Keratinocyte (primary cell): Measurements from ENCODE around the gene CCDC174. TPM values are rescaled to one million over a fixed set of nuclear protein-coding genes. Genes with fewer than 3 reads are reported as not detected.

Source experiments
- DNase-seq: peaks from one replicate; pipeline ENCODE4 v3.0.0-alpha.2; 2011; ENCODE audit warnings: low read depth, missing footprints, low spot score
- FAIRE-seq: peaks from 2 replicates; lab custom pipeline; 2011; peaks lifted over from hg19 to GRCh38; lab: Jason Lieb, UNC
- H2AFZ ChIP-seq: 2 replicates; pipeline ENCODE4 v1.6.0; 2012; ENCODE audit warnings: low read length, control low read depth, inconsistent platforms; ENCODE audit not compliant: control insufficient read depth
- H3K27ac ChIP-seq: 2 replicates; pipeline ENCODE4 v1.5.1; 2011; ENCODE audit warnings: low read length; ENCODE audit not compliant: control insufficient read depth, insufficient read depth
- H3K27me3 ChIP-seq: 3 replicates; pipeline ENCODE4 v1.6.0; 2011; ENCODE audit warnings: low read length; ENCODE audit not compliant: control insufficient read depth, insufficient read depth; ENCODE audit errors: extremely low read depth
- H3K36me3 ChIP-seq, 2 experiments: 2 replicates in 1 of 2; 3 replicates in 1 of 2; pipeline ENCODE4 v1.5.1; 2011; ENCODE audit warnings: low read length in 2 of 2, mild to moderate bottlenecking in 1 of 2; ENCODE audit not compliant: control insufficient read depth in 2 of 2, insufficient read depth in 2 of 2; ENCODE audit errors: extremely low read depth in 1 of 2
- H3K4me1 ChIP-seq: 3 replicates; pipeline ENCODE4 v1.5.1; 2011; ENCODE audit warnings: low read length; ENCODE audit not compliant: control insufficient read depth, insufficient read depth; ENCODE audit errors: extremely low read depth
- H3K4me2 ChIP-seq: 3 replicates; pipeline ENCODE4 v1.6.0; 2011; ENCODE audit warnings: low read depth, low read length; ENCODE audit not compliant: control insufficient read depth, insufficient read depth; ENCODE audit errors: extremely low read depth
- H3K4me3 ChIP-seq, 3 experiments: fragments of 200-600 bp in 1 of 3; sonication (generic) in 1 of 3; 2 replicates in 2 of 3; 3 replicates in 1 of 3; pipeline ENCODE4 v1.5.1; 2011 to 2016; ENCODE audit warnings: low read length in 3 of 3, mild to moderate bottlenecking in 3 of 3, control low read depth in 2 of 3, inconsistent platforms in 1 of 3, low read depth in 1 of 3, mixed read lengths in 1 of 3, mixed run types in 1 of 3, moderate library complexity in 1 of 3; ENCODE audit not compliant: control insufficient read depth in 2 of 3, insufficient read depth in 2 of 3; ENCODE audit errors: extremely low read depth in 1 of 3
- H3K79me2 ChIP-seq: 2 replicates; pipeline ENCODE4 v1.6.0; 2012; ENCODE audit warnings: low read length; ENCODE audit not compliant: control insufficient read depth, insufficient read depth
- H3K9ac ChIP-seq: 3 replicates; pipeline ENCODE4 v1.6.0; 2011; ENCODE audit warnings: low read length; ENCODE audit not compliant: control insufficient read depth, insufficient read depth; ENCODE audit errors: extremely low read depth
- H3K9me1 ChIP-seq: 3 replicates; pipeline ENCODE4 v1.6.0; 2011; ENCODE audit warnings: low read length; ENCODE audit not compliant: control insufficient read depth, insufficient read depth; ENCODE audit errors: extremely low read depth
- H3K9me3 ChIP-seq: 2 replicates; pipeline ENCODE4 v1.5.1; 2012; ENCODE audit warnings: low read depth, low read length; ENCODE audit not compliant: control insufficient read depth
- H4K20me1 ChIP-seq: 3 replicates; pipeline ENCODE4 v1.6.0; 2011; ENCODE audit warnings: low read length; ENCODE audit not compliant: control insufficient read depth, insufficient read depth; ENCODE audit errors: extremely low read depth
- EZH2 ChIP-seq: IDR thresholded peaks from one replicate; pipeline ENCODE4 v1.6.1; 2012; ENCODE audit warnings: inconsistent platforms, mild to moderate bottlenecking, low read length, moderate library complexity
- dilution Hi-C: fragments of 300-500 bp; cut with MboI; formaldehyde crosslinking; loops from one replicate; pipeline ENCODE4 v1.7.0; 2020; ENCODE audit warnings: low sequenced_read_pairs; ENCODE audit not compliant: extremely low pct_ligation_motif_present
- polyA plus RNA-seq, 5 experiments: library from polyadenylated mRNA; depleted of rRNA in 3 of 5; stranded (reverse) in 3 of 5; stranded (forward) in 1 of 5; unstranded in 1 of 5; fragments of >200 nt; gene quantifications; 1 replicate in 1 of 5; 2 replicates in 3 of 5; 3 replicates in 1 of 5; pipeline versions ENCODE4 v1.2.1 to v1.2.3, GENCODE V29; 2011 to 2012; ENCODE audit warnings: missing spikeins in 2 of 5, low read depth in 1 of 5, low replicate concordance in 1 of 5
- TF ChIP-seq, protein P1 (sequence below), 3 experiments: IDR thresholded peaks in 1 of 3; conservative IDR thresholded peaks in 1 of 3; optimal IDR thresholded peaks in 1 of 3; 2 replicates in 2 of 3; 3 replicates in 1 of 3; pipeline versions ENCODE3 to v1.5.1; 2011; ENCODE audit warnings: low read length in 3 of 3, mild to moderate bottlenecking in 3 of 3, moderate library complexity in 2 of 3, control low read depth in 1 of 3, inconsistent platforms in 1 of 3; ENCODE audit not compliant: insufficient read depth in 2 of 3; ENCODE audit errors: extremely low read depth in 1 of 3

CCDC174 gene
- polyA plus RNA-seq, 1 donor (not counting 4 experiments of a cell fraction or from before 2014, with no cell fraction given) = 6.2 TPM

DNA sequence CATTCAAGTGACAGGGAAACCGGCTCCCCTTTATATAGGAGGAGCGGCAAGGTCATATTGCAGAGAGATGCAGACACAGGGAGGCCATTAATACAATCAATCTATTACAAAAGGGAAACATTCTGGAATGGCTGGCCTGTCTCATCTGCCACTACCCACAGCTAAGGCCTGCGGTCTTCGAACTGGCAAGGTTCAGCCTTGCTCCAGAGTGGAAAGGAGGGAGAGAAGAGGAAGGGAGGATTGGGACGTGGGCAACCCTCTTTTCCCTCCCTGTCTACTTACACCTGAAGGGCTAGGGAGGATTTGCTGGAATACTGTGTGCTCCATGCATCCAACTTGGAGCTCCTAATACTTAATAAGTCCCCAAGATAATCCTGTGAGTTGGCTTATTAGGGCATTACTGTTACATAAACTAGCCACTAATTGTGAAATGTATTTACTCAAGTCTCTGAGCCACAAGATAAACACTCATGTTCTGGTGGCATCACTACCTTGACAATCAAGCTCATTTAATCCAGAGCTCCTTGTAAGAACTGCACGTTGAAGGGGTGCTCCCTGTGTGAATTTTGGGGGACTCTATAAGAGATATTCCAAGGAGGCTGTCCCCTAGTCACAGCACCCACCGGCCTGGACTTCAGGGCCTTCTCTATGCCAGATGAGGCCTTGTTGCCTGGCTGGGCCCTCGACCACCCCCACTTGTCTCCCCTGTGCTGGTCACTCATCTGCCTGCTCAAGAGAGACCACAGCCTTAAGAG lies 19.7 kb upstream of the CCDC174 start:
- DNase-seq = no peak
- Histone ChIP-seq H3K27me3 (no peaks in the 10 kb centered on the region), H4K20me1 (no peaks in the 10 kb centered on the region), H3K79me2 (no peaks in the 10 kb centered on the region), H3K4me3 (no peak overlapping the region), H3K36me3 (no peaks in the 10 kb centered on the region), H3K9ac (no peak overlapping the region), H3K4me1 (peaks cover 14% of the 10 kb centered on the region), H3K4me2 (no peak overlapping the region), H2AFZ (no peak overlapping the region), H3K9me3 (no peaks in the 10 kb centered on the region), H3K27ac (no peak overlapping the region), H3K9me1 (no peaks in the 10 kb centered on the region)
- no peak for TF ChIP-seq EZH2
- TF ChIP-seq, protein P1, sequence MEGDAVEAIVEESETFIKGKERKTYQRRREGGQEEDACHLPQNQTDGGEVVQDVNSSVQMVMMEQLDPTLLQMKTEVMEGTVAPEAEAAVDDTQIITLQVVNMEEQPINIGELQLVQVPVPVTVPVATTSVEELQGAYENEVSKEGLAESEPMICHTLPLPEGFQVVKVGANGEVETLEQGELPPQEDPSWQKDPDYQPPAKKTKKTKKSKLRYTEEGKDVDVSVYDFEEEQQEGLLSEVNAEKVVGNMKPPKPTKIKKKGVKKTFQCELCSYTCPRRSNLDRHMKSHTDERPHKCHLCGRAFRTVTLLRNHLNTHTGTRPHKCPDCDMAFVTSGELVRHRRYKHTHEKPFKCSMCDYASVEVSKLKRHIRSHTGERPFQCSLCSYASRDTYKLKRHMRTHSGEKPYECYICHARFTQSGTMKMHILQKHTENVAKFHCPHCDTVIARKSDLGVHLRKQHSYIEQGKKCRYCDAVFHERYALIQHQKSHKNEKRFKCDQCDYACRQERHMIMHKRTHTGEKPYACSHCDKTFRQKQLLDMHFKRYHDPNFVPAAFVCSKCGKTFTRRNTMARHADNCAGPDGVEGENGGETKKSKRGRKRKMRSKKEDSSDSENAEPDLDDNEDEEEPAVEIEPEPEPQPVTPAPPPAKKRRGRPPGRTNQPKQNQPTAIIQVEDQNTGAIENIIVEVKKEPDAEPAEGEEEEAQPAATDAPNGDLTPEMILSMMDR (optimal IDR thresholded peaks at IDR 0.05 in 1 of 3, IDR thresholded peaks at IDR 0.05 in 1 of 3, conservative IDR thresholded peaks at IDR 0.05 in 1 of 3; ENCODE audit: extremely low read depth in 1 of 3, insufficient read depth in 2 of 3, low read length in 3 of 3) = no peak
- dilution Hi-C loops = no loop called here
- FAIRE-seq = no peak

DNA sequence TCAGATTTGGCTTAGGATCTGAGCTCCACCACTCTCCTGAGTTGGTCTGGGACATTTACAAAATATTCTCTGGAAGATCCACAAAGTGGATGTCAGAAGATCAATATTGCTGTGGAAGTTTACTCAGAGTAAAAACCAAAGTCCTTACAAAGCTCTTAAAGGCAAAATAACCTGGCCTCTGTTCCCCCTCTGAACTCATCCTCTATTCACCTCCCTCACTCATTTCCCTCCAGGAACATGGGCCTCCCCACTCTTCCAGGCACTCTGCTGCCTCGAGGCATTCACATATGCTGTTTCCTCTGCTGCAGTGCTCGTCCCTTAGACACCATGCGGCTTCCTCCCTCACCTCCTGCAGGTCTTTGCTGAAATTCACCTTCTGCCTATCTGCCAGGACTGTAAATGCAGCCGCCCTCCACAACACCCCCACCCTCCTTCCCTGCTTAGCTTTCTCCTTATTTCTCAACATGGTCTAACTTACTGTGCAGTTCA lies 19.1 kb upstream of the CCDC174 start:
- Histone ChIP-seq H2AFZ (no peak overlapping the region), H3K27me3 (no peaks in the 10 kb centered on the region), H3K9me3 (no peaks in the 10 kb centered on the region), H4K20me1 (no peaks in the 10 kb centered on the region), H3K4me1 (peaks cover 14% of the 10 kb centered on the region), H3K9ac (no peak overlapping the region), H3K27ac (no peak overlapping the region), H3K4me3 (no peak overlapping the region), H3K36me3 (no peaks in the 10 kb centered on the region), H3K79me2 (no peaks in the 10 kb centered on the region), H3K4me2 (no peak overlapping the region), H3K9me1 (no peaks in the 10 kb centered on the region)
- DNase-seq (no peak), FAIRE-seq (no peak)
- dilution Hi-C loops = no loop called here
- TF ChIP-seq, protein P1 (optimal IDR thresholded peaks at IDR 0.05 in 1 of 3, IDR thresholded peaks at IDR 0.05 in 1 of 3, conservative IDR thresholded peaks at IDR 0.05 in 1 of 3; ENCODE audit: extremely low read depth in 1 of 3, insufficient read depth in 2 of 3, low read length in 3 of 3) = no peak
- no peak for TF ChIP-seq EZH2
